GM18858 (cell line): ENCODE results near the gene KLHL29.

Experiments used
- ATAC-seq: cut with Tn5 transposase; IDR thresholded peaks from one replicate; pipeline ENCODE4 v1.9.1; 2021; ENCODE audit not compliant: unreplicated experiment

The KLHL29 gene

DNA sequence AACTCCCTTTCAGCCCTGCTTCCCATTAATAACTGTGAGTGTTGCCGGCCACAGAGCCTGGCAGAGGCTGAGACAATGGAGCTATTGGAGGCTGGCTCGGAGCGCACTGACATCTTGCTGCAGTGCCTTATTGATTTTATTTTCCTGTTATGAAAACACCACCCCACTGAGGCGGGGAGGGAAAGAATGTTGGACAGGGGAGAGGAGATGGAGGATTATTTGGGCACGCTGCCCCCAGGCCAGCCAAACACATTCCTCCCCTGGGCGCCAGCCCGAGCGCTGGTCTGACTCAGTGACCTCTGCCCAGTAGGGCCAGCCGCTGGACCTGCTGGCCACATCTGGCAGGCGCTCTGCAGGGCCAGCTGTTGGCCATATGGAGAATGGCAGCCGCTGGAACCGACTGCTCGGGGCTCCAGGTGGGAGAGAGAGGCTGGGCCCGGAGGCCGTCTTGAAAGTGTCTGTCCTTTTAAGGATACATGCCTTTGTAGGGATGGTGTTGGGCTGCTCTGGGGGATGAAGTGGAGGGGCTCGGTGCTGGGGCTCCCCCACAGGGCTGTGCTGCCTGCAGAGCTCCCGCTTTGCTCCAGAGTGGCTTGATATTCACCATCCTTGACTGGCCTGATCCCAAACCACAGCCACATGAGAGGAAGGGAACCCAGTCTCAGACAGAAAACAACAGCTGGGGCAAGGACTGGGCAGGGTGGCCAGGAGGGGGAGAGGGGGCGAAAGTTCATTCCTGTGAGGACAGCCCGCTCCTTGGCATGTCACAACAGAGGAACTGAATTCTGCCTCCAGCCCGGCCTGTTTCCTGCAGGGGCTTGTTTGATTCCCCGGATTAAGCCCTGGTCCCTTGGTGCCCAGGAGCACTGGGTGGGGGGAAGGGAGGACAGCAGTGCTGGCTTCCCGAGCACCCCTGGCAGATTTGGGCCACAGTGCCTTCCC is 179.0 kb downstream of the KLHL29 start:
- no peak for ATAC-seq

DNA sequence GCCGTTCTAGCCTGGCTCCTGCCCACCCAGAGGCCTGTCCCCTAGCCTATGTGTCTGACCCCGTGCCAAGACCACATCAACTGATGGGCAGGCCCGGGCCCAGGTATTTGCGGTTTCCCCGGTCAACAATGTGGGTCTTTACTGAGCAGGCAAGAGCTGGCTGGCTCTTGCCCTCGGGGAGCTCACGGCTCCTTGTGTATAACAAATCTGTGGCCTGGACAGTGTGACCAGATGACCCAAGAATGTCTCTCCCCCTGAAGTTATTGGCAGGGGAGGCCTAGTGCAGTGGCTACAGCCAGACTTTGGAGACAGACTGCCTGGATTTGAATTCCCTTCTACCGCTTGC is 179.6 kb downstream of the KLHL29 start:
- no peak for ATAC-seq

DNA sequence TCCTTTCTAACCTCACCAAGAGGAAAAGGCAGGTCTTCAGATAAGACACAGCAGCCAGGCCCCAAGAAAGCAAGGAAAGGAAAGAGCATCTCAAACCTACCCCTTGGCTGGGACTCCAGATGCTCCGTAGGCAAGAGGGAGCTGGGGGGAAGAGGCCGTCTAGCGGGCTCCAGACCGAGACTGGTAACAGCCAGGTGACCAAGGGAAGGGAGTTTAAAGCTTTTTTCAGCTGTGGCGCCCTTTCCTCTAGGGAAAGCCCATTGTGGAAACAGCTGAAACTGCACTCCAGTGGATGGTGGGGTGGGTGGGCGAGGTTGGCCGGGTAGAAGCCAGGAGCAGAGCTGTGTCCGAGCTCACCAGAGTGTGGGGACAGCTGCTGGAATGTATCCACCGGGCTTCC is 180.4 kb downstream of the KLHL29 start:
- no peak for ATAC-seq

DNA sequence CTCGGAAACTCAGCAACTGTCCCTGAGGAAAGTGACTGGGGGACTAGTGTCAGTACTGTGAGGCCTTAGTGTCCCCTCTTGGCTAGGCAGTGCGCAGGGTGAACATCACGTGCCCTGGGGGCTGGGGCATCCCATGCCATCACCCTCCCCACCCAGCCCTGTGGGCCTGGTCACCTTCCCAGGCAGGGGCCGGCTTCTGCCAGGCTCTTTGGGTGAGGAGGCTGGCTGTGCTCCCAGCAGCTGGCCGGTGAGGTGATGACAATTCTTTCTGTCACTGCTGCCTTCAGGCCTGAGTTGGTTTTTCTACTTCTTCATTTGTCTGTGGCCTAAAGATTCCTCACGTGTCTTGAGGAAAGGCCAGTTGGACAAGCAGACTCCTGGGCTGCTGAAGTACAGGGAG is 180.8 kb downstream of the KLHL29 start:
- no peak for ATAC-seq

DNA sequence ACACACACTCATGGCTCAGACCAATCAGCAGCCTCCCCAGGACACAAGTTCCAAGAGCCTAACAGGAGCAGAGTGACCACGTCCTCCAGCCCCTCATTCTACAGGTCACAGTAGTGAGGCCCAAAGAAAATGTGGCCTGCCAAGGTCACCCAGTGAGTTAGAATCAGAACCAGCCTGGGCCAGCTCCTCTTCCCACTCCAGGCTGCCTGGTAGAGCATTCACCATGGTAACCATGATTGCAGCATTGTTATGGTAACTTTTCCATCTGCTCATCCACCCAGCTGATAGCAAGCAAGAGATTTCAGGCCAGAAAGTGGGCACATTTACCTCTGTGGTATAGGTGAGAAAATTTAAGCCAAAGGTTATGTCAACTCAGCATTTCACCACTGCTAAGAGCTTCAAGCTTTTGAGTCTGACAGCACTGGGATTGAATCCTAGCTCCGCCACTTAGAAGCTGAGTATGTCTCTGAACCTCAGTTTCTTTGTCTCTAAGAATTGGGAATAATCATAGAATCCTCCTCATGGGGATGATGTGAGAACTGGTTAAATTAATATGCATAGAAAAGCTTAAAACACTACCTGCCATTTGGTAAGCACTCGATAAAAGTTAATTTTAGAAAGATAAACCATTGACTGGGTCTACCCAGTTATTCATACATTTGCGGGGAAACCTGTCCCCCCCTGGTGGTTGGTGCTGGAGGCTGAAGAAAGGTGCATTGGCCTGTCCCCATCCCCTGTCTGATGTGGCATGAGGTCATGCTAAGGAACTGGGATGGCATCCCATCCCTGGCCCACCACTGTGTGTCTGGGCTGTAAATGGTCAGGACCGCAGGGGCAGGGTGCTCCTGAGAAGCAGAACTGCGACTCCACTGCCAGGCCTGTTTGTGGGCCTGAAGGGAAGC is 181.5 kb downstream of the KLHL29 start:
- ATAC-seq, result no peak

DNA sequence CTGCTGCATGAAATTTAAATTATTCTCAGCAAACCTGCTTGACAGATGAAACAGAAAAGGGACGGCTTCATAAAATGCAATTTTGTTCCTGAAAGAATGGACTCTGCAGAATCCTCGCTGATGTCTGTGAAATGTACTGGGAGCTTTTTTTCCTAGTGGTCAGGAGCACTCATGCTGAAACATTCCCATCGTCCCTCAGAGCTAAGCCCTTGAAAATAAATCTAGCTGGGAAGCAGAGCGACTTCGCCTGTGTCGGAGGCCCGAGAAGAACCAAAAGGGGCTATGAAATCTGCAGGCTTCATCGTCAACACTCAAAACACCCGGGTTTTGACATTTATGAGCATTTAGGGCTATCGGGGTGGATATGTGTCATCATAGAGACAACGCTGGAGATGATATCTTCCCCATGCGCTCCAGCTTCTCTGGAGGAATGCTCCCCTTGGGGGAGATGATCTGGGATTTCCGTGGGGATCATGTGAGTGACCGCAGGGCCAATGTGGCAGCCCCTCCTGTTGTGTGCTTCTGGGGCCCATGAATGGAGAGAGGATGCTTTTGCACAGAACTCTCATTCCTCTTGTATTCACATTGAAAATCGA is 182.3 kb downstream of the KLHL29 start:
- no peak for ATAC-seq

DNA sequence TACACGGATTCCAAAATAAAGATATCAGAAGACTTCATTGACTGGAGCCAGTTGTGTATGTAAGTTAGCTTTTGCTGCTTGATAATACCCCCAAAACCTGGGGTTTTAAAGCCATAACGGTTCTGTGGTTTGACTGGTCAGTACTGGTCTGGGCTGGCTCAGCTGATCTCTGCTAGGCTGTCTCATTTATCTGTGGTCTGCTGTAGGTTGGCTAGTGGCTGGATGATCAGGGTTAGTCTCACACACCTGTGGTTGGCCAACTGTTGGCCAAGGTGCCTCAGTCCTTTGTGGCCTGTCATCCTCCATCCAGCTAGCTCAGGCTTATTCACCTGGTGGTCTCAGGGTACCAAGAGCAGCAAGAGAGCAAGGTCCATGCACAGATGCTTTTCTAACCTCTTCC is 183.2 kb downstream of the KLHL29 start:
- ATAC-seq, result no peak

DNA sequence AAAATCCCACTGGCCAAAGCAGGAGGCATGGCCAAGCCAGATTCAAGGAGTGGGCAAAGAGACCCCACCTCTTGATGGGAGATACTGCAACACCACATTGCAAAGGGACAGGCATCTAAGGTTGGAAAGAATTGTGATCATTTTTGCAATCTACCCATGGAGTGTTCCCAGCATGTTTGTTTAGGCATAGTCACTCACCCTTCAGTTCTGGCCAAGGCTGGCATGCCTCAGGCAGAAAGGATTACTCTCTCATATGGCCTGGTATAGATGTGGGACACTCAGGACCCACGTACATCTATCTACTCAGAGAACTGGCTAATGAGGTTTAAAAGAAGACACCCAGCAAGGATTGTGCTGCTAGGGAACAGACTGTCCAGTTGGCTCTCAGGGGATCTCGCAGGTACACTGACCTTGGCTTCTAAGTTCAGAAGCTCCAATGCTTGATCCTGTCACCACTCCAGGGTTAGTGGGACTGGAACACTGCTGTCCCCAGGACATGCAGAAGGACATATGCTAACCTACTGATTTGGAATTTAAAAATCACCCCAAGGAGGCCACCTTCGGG is 183.7 kb downstream of the KLHL29 start:
- ATAC-seq, result no peak

DNA sequence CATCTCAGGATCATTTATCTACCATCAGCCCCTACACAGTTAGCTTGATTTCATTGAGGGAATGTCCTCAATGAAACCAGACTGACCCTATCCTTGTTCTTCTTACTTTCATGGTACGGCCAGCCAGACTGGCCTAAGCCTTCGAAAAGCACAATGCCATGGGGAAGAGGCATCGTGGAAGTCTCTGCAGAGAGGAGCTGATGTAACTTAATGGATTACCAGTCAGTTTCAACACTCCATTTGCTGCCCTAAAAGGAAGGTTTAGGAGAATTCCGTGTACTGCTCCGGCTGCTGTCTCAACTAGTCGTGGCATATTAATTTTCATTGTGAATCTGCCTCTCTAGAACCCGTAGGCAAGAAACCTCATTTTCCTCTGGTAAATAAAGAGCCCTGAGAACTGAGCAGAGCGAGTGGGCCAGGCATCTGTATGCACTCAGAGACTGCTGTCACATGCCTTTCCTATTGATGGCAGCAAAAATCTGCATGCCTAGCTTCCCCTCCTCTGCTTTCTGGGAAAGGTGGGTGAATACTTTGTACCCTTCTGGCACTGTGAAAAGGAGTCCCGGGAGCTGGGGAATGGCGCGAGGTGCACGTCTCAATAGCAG is 184.9 kb downstream of the KLHL29 start:
- ATAC-seq, result no peak

DNA sequence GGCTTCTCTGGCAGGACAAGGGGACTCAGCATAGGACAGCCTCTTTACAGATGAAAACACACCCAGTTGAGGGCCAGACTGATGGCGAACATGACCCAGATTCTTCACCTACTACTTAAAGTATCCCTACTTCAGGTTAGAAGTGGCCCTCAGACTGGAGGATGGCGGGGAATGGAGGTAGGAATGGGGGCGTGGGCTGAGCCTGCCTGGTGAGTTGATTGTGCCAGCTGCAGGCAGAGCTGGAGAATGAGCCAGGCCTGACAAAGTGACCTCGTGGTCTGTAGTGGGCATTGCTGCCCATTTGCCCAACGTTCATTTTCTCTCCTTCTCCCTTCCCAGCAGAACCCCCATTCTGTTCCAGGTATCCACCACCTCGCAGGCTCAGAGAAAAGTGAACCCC is 186.1 kb downstream of the KLHL29 start:
- no peak for ATAC-seq

DNA sequence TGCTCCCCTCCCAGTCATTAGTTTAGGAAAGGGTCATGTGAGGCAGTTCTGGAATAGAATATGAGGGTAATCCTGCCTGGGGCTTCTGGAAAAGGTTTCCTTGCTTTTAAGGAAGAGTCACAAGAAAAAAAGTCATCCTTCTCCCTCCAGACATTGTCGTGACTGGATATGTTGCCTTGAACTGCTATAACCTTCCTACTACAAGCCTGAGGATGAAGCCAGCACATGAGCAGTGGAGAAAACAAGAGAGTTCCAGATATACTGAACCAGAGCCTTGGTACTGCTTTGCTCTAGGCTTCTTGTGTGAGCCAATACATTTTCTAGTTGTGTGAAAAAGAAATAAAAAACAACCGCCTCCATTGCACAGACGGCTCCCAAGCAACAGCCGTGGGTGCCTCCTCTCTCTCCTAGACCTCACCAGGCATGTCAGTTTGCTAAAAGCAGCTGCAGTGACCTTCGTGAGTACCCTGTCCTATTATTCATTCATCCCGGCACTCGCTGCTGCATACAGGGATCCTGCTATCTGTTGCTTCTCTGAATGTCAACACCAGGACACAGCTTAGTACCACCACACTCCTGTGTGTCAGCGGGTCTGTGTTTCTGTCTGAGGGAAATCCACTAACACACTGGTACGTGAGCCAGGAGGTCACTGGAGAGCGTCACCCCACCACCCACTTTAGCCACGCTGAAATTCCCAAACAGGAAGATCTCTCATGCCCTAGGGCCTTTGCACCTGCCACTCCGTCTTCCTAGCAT is 186.7 kb downstream of the KLHL29 start:
- no peak for ATAC-seq

DNA sequence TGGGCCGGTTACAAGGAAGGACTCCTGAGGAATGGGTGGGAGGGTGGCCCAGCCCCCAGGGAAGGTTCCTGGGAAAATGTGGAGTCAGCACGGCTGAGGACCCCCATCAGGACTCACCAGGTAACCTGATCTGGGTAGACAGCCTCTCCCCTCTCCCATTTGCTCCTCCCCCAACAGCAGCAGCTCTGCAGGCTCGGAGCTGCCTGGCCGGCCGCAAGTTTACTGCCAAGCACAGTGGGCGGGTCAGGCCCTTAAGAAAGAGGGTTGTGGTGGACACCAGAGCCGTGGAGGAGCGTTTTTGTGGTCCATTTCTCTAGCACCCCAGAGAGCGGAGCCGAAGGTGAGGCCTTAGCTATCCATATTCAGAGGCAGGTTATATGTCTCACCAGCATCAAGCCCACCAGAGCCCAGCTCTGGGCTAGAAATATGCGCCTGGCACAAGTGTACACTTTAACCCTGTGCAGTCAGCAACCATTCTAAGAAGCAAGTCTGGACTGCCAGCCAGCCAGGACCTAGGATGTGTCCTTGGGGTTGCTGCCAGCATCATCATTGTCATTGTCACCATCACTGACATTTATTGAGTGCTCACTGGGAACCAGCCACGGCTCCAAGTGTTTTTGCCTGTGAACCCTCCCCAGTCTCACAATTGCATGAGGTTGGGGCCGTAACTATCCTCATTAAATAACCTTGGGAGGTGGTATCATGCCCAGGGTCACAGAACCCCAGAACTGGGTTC is 190.1 kb downstream of the KLHL29 start:
- no peak for ATAC-seq

DNA sequence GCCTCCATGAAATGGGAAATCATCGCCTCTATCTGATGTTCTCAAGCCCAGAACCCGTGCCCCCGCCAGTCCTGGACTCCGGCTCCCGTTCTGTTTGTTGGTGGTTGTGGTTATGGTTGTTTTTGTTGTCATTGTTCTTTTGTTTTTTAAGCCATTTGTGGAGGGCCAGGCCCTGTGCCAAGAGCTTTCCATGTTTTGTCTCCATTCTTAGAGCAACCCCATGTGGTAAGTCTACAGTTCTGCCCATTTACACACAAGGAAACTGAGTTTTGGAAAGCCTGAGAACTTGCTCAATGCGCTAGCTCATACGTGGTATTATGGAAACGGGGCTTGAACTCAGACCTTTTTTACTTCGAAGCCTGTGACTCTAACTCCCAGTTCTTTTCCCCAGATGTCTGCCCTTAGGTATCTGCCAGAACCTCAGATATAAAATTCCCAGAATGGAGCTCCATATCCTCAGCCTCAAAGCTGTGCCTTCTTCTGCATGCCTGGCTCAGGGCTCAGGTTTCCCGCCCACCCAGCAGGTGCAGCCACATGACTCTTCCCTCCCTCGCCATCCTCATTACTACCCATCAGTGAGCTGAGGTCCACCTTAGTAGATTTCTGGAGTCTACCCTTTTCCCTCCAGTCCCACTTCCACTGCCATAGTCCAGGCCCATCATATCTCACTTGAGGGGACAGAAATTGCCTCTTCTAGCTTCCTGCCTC is 194.1 kb downstream of the KLHL29 start:
- no peak for ATAC-seq

DNA sequence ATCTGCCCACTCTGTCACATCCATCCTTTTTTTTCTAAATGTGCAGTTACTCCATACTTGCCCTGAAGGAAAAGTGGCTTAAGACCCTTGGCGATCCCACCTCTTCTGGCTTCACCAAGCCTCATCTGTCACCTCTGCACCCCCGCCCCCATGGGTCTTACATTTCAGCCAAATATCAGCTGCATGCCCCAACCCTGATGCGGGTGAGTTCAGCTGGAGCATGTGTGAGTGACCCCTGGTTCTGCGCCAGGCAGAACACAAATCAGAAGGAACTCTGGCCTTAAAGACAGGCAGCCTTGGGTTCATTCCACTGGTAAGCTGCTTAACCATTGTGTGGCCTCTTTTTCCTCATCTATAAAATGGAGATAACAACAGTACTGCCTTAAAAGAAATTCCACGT is 194.7 kb downstream of the KLHL29 start:
- ATAC-seq, result no peak

DNA sequence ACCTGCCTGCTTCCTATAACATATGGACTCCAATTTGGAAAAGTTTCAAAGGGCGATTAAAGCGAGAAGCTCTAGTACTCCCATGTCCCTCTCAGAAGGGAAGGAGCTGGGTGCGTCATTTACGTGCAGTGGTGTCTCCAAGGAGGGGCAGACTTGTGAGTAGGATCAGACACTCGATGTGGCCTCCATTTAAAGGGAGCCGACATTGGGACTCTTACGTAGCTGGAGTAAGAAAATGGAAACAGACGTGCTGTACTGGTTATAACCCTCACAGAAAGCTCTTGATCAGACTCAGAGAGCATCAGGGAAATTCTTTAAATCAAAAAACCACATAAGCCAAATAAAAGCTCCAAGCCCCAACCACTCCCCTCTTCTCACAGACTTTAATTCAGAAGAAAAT is 198.5 kb downstream of the KLHL29 start:
- ATAC-seq, result no peak

DNA sequence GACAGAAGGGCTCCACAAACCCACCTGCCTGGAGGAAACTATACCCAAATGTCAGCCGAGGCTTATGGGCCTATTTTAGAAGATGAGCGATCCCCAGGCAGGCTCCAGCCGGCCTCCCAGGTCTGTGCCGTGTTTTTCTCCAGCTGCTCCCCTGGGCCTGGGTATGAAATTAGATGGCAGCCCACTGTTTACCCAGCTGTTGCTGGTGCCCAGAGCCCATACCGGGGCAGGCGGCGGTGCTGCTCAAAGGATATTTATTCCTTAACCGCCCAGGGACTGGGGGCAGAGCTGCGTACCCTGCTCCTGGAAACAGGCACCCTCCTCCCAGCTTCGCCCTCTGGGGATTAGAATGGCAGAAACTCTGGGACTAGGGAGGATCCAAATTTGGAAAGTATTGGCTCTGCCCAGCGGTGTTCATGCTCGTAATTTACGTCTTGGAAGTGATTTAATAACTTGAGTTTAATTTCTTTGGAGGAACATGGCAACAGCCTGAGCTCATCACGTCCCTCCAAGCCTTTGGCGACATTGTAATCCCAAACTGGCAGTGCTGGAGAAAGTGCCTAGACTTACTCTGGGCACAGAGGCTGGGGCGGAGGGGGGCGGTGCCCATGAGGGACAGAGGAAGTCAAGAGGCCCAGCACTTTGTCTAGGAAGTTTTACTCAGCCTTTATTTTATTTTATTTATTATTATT is 199.2 kb downstream of the KLHL29 start:
- no peak for ATAC-seq

DNA sequence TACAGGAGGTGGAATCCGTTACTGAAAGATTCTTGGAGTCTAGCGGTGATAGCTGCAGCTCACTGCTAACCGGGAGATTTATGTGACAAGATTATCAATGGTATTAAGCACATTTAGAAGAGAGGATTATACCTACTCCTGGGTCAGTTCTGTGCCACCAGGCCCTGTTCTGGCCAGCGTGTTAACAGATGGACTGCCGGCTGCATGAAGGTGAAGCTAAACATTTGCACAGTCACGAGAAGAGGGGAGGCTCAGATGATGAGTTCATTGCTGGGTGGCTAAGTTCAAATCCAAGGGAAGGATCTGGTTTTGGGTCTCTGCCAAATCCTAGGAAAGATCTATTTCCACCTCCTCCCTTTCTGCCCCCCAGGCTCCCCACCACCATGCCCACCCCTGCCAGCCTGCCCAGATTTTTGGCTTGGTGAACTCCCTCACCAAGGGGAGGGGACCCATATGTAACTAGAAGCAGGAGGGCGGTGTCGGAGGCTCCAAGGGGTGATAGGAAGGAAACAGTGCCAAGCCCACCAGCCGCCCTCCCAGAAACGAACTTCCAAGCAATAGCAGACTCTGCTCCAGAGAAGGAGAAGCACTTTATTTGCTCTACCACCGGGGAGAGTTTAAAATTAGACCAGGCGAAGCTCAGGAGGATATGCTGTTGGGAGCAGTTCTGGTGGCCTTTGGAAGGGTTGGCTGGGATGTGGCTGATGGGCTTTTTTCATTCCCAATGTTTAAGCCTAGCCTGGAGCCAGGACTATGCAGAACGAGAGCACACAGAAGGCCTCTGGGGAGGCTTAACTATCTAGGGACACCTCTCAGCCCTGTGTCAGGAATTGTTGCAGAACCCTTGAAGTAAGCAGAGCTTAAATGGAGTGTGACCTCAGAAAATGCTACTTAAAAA is 200.5 kb downstream of the KLHL29 start:
- ATAC-seq, result no peak
